Esophagus squamous epithelium (tissue), 4 donors: ENCODE data around the gene ALPK1.

Experiments used
- POLR2A ChIP-seq, 4 donors: fragments of 450-650 bp; IDR thresholded peaks; one replicate each; pipeline ENCODE4 v1.6.1; 2017; ENCODE audit warnings: antibody characterized with exemption in 4 of 4, mild to moderate bottlenecking in 4 of 4, moderate library complexity in 3 of 4
- TF ChIP-seq, protein P1 (sequence below), 6 experiments: fragments of 450-650 bp in 4 of 6; fragments of 200-600 bp in 2 of 6; sonication (generic) in 2 of 6; IDR thresholded peaks; one replicate each; pipeline ENCODE4 v1.5.1; 2016 to 2019; ENCODE audit warnings: antibody characterized with exemption in 6 of 6, mild to moderate bottlenecking in 4 of 6, moderate library complexity in 4 of 6

DNA sequence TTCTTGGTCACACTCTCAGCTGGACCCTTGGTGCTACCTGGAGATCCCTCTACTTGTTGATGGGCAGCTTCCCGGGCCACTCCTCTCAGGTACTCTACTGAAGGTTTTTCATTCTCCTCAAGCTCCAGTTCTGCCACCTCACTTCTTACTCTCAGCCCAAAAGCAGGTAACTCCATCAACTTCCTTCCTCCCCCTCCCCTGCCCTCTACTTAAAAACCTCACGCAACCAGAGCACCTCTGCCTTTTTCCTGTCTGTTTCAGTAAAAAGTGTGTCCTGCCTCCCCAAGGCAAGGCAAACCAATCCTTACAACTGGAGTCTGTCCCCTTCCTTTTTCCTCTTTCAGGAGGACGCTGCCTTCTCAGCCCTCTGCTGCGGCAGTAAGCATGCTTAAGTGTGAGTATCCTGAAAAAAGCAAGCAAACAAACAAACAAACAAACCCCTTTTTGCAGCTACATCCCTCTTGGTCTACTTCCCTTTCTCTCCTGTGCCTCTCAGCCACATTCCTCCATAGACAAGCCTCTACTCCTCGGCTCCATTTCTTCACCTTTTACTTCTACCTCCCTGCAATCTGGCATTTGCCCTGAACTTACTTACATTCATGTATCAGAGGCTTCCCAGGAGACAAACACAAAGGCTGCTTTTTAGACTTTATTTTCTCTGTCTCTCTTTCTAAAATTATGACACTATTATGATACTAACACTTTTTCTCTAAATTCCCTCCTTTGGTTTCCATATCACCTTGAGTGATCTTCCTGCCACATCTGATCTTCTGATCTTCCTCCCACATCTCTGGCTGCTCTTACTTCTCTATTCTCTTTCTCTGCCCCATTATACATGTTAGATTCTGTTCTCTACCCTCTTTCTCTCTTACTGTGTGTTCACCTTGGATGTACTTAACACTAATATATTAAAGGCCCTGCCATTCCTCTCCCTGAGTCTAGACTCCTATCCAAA lies 5.4 kb downstream of the ALPK1 start:
- TF ChIP-seq, protein P1, sequence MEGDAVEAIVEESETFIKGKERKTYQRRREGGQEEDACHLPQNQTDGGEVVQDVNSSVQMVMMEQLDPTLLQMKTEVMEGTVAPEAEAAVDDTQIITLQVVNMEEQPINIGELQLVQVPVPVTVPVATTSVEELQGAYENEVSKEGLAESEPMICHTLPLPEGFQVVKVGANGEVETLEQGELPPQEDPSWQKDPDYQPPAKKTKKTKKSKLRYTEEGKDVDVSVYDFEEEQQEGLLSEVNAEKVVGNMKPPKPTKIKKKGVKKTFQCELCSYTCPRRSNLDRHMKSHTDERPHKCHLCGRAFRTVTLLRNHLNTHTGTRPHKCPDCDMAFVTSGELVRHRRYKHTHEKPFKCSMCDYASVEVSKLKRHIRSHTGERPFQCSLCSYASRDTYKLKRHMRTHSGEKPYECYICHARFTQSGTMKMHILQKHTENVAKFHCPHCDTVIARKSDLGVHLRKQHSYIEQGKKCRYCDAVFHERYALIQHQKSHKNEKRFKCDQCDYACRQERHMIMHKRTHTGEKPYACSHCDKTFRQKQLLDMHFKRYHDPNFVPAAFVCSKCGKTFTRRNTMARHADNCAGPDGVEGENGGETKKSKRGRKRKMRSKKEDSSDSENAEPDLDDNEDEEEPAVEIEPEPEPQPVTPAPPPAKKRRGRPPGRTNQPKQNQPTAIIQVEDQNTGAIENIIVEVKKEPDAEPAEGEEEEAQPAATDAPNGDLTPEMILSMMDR (IDR thresholded peaks at IDR 0.05), result no peak
- no peak for TF ChIP-seq POLR2A (IDR thresholded peaks at IDR 0.05)
